Stimulated activated CD4-positive, alpha-beta T cell treated with anti-CD3 and anti-CD28 coated beads, TNF-alpha, amount 100 ng/mL, for 1 hour (primary cell): Measurements from ENCODE around the gene YEATS4.

Experiments used
- DNase-seq, 3 donors: peaks; one replicate each; pipeline ENCODE4 v3.0.0-alpha.2; 2020; ENCODE audit warnings: low read depth in 3 of 3, low spot score in 1 of 3

Gene YEATS4

DNA sequence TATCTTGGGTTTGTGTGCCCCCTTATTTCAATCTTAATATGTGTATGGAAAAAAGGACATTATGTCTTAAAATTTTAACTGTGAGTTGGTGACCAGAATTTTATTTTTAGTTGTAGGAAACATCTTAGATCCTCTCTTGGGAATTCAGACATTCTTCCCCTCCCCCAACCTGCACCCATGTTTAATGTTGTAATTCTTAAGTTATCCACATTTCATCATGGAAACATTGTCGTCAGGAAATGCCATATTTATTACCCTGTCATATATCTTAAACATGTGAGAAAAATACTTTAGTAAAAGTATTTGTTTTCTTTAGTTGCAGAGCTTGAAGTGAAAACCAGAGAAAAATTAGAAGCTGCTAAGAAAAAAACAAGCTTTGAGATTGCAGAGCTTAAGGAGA is 30.3 kb downstream of the YEATS4 start:
- no peak for DNase-seq

DNA sequence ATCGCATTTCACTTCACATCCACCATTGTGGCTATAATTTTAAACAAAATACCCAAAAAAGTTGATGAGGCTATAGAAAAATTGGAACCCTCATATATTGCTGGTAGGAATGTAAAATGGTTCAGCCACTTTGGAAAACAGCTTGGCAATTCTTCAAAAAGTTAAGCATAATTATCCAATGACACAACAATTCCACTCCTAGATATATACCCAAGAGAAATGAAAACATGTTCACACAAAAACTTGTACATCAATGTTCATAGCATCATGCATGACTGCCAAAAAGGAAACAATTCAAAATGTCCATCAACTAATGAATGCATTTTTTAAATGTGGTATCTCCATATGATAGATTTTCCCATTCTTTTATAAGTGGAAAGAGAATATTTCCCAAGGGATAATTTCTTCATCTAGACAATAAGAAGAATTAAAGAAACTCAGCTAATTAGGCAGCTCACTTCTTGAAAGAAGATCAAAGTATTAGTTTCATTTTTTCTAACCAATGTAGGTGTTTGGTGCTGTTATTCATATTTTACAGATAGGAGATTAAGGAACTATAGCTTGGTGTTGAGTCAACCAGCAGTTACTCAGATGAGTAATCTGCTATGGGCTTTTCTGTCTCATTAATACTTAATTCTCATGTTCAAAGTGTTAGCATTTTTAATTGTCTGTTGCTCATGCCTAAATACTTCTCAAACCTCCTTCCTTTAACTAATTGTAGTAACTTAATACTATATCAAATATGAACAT is 32.8 kb downstream of the YEATS4 start:
- DNase-seq = no peak

DNA sequence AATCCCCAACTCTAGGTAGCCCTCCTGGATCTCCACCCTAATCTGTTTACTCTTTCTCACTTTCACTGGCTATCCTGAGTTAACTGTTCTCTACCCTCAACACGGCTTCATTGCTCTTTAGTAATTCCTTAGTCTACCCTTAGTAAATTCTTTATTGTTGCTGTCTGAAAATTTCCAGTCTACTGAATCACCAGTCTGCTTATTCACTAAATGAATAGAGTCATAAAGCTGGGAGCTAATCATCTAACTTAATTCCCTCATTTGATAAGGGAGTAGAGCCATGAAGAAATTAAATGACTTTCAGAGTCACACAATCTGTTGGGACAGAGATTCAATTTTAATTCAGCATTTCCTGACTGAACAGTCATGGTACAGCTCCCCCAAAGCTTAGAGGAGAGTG is 36.5 kb downstream of the YEATS4 start:
- DNase-seq = no peak

DNA sequence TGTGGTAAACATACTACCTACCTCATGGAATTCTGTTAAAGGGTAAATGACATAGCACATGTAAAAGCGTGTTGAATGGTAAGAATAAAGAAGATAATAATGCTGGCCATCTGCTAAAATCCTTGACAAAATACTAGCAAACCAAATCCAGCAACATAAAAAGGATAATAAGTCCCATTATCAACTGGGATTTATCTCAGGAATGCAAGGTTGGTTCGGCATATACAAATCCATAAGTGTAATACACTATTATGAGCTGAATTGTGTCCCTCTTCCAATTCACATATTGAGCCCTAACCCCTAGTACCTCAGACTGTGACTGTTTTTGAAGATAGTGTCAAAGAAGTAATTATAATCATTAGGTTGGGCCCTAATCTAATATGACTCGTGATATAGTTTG is 37.4 kb downstream of the YEATS4 start:
- no peak for DNase-seq

DNA sequence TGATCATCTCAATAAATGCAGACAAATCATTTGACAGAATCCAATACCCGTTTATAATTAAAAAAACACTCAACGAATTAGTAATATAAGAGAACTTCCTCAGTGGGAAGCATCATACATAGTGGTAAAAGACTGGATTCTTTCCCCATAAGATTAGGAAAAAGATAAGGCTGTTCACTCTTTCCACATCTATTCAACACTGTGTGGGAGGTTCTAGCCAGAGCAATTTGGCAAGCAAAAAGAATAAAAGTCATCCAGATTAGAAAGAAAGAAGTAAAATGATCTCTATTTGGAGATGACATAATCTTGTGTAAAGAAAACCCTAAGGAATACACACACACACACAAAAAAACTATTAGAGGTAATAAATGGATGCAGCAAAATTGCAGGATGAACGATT is 38.4 kb downstream of the YEATS4 start:
- no peak for DNase-seq

DNA sequence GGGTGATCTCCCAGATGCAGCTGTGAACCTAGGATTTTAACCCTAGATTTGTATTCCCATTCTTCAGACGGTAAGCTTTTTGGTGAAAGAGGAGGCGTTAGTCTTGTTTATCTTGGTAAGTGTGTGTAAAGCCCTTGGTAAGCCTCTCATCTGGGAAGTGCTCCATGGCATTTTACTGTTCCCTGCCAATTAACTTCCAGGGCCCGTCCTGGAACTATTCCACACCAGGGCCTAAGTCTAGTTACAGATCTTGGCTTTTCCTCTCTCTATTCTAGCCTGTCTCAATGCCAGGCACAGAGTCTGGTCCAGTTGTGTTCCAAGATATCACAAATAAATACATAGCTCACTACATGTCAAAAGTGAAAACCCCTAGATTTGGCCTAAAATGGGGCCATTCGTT is 42.4 kb downstream of the YEATS4 start:
- no peak for DNase-seq

DNA sequence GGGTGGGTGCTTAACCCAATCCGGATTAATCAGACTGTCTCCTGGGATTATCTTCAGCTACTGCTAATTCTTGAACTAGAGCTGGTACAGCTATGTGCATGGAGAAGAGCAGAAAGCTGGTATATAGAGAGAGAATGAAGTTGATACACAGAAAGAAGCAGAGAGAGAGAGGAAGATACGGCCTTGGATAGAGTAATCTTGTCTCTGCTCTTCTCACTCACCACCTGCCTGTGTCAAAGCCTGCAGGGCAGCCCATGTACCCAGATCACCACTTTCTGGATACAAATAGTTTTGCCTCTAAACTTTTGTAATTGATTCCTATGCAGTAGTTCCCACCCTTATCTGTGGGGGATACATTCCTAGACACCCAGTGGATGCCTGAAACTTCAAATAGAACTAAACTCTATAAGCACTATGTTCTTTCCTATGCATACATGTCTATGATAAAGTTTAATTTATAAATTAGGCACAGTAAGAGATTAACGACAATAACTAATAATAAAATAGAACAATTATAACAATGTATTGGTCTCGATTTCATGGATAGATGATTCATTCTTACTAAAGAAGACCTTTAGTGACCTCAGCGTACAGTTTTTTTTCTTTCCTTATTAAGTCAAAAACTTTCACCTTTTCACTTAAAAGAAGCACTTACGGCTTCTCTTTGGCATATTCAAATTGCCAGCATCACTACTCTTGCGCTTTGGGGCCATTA is 45.5 kb downstream of the YEATS4 start:
- no peak for DNase-seq

DNA sequence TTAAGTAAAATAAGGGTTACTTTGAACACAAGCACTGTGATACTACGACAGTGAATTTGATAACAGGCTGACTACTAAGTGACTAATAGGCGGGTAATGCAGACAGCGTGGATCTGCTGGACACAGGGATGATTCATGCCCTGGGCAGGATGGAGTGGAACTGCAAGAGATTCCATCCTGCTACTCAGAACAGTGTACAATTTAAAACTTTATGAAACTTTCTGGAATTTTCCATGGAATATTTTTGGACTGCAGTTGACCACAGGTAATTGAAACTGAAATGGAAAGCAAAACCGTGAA is 46.0 kb downstream of the YEATS4 start:
- no peak for DNase-seq

DNA sequence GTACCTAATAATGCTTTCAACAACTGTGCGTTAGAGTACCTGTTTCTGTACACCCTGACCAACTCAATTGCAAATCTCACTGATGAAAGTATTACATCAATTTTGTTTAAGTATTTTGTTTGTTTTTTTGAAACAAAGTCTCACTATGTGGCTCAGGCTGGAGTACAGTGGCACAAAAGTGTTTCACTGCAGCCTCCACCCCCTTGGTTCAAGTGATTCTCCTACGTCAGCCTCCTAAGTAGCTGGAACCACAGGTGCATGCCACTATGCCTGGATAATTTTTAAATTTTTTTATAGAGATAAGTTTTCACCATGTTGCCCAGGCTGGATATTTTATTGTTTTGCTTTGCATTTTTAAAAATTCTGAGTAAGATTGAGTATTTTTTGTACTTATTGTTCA is 46.7 kb downstream of the YEATS4 start:
- no peak for DNase-seq

DNA sequence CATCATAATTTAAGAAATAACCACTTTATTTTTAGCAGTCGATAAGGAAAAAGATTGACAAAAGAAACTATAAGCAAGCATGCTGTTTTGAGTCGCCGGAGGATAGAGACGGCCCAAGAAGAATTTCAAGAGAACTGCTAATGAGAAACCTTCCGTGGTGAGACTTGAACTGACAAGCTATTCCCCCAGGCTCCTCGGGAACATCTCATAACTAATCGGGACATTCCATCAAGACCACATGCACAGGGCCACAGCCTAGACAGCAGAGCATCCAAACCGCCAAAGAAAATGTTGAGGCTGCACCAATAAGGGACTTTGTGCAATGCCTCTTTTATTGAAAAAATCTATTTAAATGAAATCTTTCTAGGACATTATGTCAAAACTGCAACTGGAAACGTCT is 51.0 kb downstream of the YEATS4 start:
- DNase-seq = no peak

DNA sequence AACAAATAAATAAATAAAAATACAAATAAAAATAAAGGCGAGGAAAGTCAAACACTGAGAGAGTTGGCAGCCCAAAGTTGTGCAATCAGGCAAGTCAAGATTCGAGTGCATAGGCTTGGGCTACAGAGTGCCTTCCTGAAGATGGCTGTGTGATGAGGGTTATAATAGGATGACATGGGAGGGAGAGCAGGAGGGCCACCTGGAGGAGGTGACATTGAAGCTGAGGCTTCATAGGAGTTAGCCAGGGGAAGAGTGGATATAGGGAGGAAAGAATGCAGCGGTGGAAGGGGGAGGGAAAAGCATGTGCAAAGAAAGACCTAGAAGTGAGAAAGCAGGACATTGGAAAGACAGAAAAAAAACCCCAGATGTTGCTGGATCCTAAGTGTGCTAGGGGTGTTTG is 53.1 kb downstream of the YEATS4 start:
- DNase-seq = no peak

DNA sequence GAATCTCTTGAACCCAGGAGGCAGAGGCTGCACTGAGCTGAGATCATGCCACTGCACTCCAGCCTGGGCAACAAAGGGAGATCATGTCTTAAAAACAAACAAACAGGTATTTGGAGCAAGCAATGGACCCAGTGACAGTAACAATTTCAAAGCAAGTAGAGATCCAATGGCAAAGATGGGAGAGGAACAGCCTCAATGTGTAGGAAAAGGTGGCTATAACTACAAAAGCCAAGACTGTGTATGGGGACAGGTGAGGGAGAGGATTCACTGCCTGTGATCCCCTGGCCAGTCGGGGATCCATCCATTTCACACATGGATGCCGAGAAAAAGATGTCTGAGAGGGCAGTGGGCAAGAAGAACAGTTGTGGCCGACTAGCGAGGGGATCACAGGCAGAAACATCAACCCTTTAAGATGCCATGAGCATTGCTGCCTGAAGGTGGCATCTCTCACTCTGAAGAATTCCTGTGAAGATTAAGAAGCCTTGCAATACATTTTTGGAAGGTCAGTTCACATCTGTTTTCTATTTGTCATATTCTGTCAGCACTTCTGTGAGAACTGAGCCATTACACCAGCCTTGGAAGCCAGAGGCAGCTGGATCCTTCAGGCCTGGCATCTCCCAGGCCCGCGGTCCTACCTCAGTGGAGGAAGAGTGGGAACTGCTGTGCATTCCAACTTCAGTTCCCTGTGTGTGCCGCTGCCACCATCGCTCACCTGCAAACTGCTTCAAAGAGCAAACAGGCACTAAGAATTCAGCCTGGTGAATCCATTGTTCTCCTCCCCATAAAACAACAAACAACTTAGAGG is 56.1 kb downstream of the YEATS4 start:
- DNase-seq = no peak

DNA sequence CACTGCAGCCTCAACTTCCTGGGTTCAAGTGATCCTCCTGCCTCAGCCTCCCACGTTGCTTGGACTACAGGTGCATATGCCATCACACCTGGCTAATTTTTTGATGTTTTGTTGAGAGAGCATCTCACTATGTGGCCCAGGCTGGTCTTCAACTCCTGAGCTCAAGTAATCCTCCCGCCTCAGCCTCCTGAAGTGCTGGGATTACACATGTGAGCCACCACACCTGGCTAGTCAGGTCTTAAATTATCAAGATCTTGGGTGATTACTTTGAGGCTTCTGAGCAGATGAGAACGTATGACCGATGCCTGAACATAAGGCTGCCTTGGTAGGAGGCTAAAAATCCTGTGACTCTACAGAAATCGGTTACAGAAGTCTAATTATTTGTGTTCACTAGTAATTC is 57.7 kb downstream of the YEATS4 start:
- DNase-seq = no peak

DNA sequence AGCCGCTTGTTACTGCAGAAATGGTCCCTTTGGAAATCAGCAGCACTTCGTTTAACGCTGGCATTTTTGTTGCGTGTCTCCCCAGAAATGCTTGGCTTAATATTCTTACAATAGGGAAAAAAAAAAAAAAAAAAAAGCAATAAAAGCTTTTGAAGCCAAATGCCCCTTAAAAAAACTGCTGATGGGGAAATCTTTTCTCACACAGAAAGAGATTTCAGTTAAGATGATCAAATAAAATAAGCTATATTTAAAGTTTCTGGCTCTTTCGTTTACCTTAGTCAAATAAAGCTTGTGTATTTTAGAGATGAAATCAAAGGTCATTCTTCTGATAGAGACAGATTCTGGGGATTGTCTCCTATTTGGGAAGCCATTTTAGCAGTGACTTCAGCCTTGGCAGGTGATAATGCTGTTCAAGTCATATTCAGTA is 58.2 kb downstream of the YEATS4 start:
- no peak for DNase-seq

DNA sequence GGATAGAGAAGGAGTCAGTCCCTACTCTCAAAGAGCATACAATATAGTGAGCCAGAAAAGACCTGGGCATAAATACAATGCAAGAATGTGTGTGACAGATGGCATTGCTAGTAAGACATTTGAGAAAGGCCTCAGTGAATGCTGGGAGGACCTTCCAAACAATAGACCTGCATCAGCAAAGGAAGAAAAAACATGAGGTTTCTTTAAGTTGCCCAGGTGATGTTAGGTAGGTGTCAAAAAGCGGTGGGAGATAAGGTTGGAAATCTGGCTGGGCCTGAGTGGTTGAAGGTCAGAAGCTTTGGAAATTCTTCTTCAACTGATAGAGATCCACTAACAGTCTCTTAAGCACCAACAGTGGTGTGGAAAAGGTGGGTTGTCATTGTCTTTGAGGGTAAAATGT is 60.2 kb downstream of the YEATS4 start:
- no peak for DNase-seq

DNA sequence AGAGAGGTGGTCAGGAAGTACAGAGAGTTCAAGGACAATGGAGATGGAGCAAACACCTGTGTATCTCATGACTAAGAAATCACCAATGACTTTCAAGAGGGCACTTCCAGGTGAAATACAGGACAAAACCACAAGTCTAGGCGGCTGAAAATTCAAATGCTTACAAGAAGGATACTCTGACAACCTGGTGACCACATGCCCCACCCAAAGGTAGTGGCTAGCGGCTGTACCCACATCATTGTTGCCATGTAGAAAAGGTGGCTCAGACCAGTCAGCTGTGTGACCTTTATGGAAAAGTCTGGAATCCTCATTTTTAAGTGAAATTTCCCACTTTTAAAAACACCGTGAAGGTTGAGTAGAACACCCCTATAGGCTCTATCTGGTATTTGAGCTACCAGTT is 62.0 kb downstream of the YEATS4 start:
- DNase-seq = no peak

DNA sequence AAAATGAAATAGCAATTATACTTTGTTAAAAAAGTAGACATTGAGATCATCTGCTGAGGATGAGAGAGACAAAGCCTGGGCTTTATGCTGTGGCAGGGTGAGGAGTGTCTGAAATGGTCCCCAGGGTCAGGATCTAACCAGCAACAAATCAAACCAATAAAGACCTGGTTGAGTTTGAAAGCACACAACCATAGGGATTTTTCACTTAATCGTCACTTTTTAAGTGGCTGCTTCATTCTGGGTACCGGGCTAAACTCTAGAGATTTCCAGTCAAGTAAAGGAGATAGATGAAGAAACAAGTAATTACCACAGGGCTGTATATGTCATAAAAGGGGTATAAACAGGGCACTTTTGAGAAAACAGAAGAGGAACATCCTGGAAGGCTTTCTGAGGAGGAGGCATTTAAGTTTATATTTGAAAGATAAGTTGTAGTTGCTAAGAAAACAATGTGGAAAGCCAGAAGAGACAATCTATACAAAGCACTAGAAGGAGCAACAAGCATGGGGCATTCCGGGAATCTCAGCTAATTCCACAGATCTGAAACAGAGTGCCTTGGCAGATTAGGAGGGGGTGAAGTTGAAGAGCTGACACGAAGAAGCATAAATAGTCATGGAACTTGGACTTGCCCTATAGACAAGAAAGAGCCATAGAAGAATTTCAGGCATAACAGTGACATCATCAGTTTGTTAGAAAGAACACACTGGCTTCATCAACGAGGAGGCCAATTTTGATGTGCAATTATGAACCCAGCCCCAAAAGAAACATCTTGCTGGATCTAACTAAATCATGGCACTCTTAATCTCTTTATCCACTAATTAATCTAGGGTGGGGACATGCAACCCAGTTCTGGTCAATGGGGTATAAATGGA is 63.7 kb downstream of the YEATS4 start:
- DNase-seq = no peak

DNA sequence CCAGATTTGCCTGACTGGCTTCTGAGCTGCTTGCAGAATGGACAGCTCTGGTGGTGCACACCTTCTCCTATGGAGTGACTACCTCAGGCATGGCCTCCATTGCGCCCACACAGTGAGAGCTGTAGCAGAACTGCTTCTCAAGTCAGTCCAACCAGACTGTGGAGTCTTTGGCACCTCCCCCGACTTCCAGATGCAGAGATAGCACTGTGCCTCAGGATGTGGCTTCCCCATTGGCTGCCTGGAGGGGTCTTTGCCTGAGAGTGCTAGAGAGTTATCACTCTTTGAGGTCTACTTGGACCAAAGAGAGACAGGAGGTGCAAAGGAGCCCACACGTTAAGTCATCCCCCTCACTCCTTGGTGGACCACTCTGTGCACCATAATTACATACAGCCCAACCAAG is 65.9 kb downstream of the YEATS4 start:
- no peak for DNase-seq

DNA sequence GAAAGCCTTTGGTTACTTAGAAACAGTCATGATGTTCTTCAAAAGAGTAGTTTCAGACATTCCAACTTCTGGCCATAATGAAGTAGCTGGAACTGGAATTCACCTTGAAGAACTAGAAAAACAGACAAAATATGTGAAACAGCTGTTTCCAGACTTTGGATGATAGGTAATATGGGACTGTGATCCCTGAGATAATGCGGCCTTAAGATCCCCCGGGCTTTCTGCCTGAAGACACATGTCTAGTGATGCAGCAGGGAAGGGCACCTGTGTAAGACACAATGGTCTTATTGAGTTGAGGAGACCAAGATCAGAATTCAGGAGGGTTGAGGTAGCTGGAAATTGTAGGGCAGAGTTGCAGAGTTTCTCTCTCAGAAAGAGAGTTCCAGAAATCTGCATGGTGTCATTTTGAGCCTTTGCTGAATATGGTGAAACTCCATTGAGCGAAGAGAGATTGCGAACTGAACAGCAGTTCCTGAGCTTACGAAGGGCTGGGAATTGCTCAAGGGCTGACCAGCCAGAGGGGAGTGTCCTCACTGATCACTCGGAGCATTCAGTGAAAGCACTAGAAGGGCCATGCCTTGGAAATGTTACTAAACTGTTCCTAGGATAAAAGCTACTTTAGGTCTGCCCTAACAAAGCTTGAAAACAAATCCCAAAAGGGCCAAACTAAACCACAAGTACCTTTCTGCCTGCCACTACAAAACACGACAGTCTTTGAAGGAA is 69.0 kb downstream of the YEATS4 start:
- DNase-seq = no peak

DNA sequence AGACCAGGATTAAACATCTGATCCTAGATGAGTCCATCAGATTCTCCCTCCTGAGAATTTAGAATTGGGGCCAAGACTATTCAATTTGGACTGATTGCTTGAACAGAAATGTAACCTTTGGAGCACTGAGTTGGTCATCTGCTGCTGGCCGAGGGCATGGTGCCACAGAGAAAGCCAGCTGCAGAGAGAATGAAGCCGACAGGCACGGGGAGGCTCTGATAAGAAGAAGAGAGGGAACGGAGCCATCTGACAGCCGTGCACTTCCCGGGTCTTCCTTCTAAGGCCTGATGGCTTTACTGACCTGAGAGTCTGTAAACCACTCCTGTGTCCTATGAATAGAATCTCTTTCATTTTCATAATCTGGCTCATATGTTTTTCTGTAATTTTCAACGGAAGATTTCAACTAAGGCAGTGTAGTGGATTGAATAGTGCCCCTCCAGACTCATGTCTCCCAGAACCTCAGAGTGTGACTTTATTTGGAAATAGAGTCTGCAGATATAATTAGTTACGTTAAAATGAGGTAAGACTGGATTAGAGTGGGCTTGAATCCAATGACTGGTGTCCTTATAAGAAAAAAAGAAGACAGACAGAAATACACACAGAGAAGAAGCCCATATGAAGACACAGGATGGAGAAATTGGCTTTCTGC is 71.5 kb downstream of the YEATS4 start:
- no peak for DNase-seq
